Measurements from ENCODE around the gene NUTM2B. TPM values are rescaled to one million over a fixed set of nuclear protein-coding genes. Genes with fewer than 3 reads are reported as not detected.
"Not testable (repeated sequence)": the region's sequence is repeated elsewhere in the genome, so short reads cannot be mapped to it uniquely, and the experiment has no call there.

NUTM2B gene, protein sequence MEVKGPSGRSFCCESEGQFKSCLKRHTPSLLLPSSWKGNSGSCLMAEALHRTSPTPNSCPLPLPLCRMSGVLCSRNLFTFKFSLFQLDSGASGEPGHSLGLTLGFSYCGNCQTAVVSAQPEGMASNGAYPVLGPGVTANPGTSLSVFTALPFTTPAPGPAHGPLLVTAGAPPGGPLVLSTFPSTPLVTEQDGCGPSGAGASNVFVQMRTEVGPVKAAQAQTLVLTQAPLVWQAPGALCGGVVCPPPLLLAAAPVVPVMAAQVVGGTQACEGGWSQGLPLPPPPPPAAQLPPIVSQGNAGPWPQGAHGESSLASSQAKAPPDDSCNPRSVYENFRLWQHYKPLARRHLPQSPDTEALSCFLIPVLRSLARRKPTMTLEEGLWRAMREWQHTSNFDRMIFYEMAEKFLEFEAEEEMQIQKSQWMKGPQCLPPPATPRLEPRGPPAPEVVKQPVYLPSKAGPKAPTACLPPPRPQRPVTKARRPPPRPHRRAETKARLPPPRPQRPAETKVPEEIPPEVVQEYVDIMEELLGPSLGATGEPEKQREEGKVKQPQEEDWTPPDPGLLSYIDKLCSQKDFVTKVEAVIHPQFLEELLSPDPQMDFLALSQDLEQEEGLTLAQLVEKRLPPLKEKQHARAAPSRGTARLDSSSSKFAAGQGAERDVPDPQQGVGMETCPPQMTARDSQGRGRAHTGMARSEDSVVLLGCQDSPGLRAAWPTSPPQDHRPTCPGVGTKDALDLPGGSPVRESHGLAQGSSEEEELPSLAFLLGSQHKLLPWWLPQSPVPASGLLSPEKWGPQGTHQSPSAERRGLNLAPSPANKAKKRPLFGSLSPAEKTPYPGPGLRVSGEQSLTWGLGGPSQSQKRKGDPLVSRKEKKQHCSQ
- 1 to 10 TPM; 1.2 to 2.7 (median 1.9) TPM for polyA plus RNA-seq (ENCODE audit: insufficient read length in 3 of 3)
- long read RNA-seq, donor 1, result 0 reads
- long read RNA-seq, donor 2, partial matches to known transcripts, result 0 of 1 reads
- long read RNA-seq, donor 2, other reads (novel, unspliced or antisense), result 0 of 1 reads
- long read RNA-seq, donor 3, result 0 reads
- long read RNA-seq, donor 4, result 0 reads
- long read RNA-seq, donor 5, result 0 reads
- long read RNA-seq, donor 6, result 0 reads
- long read RNA-seq, donor 7, result 0 reads
- long read RNA-seq, donor 8, result 0 reads
- long read RNA-seq, donor 9, result 0 reads
- long read RNA-seq, donor 10, result 0 reads
- long read RNA-seq, donor 11, result 0 reads
- long read RNA-seq, donor 12, result 0 reads
- long read RNA-seq, donor 13, result 0 reads
- long read RNA-seq, donor 14, result 0 reads
- long read RNA-seq, donor 15, result 0 reads
- long read RNA-seq, donor 16, partial matches to known transcripts, result 5 of 5 reads
- long read RNA-seq, donor 16, other reads (novel, unspliced or antisense), result 0 of 5 reads

DNA sequence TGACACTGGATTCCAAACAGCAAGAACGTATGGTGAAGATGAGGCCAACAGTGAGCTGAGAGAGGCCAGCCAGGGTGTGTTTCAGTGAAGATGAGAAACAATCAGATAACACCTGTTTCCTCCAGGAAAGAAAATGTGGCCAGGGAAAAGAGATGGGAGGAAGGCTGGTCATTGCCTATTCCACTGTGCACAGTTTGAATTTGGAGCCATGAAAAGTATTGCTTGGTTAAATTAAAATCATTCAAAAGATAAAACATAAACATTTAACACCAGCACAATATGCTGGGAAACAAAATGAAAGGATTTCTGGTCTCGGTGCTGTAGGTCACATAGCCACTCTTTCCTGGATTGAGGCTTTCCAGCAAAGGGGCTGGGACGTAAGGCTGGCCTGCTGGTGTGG lies at the start of gene NUTM2B:
TSS of gene NUTM2B (plus strand) at position 301 of the 400 bp plus-strand sequence. CDS start 383 bp downstream, outside the sequence.
- not testable (repeated sequence) for DNase-seq (ENCODE audit: extremely low read depth in 1 of 11, low read depth in 9 of 11, low spot score in 4 of 11)

DNA sequence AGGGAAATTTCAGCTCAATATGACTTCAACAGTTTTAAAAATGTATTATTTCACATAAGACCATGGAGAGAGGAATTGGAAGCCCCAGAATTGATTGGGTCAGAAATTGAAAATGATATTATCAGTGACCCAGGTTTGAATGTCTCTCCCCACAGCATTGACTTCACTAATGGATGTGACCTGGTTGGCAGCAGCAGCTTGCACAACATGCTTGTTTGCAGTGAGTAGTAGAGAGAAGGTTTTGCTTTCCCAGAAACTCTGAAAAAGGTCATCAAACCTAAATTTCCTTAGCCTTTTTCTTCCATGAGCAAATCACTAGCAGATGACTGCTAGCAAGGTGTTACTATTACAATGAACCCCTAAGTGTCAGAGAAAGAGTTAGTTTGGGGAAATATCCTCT lies 39.7 kb upstream of the NUTM2B start:
- DNase-seq (ENCODE audit: extremely low read depth in 1 of 11, low read depth in 9 of 11, low spot score in 4 of 11), result not testable (repeated sequence)

DNA sequence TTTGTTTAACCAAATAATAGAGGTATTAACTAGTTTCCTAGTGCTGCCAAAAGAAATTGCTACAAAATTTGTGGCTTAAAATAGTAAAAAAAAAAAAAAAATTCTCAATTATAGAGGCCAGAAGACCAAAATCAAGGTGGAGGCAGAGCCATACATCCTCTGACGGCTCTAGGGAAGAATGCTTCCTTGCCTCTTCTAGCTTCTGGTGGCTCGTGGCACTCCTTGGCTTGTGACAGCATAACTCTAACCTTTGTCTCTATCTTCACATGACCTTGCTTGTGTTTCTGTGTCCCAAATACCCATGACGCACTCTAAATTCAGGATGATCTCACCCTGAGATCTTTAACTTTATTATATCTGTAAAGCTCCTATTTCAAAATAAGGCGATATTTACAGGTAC lies 38.3 kb upstream of the NUTM2B start:
- not testable (repeated sequence) for DNase-seq (ENCODE audit: extremely low read depth in 1 of 11, low read depth in 9 of 11, low spot score in 4 of 11)

DNA sequence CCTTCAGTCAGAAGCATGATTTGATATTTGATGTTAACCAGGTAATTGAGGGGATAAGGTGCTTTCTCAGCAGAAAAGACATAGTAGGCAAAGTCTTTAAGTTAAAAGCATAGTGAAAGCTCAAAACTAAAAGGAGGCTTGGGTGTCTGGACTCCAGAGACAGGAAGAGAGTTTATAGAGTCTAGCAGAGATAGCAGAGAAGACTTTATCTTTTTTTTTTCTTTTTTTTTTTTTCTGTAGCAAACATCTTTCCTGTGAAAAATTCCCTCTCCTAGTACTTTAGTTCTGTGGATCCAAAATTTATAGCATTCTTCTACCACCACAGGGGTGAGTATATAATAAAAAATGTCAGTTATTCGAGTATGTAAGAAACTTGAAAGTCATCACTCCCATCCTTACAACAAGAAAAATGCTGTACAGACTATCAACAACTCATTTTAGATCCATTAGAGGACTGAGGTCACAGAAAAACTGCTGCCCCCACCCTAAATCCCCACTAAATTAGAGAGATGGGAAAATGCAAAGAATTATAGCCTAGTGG lies 33.7 kb upstream of the NUTM2B start:
- not testable (repeated sequence) for DNase-seq (ENCODE audit: extremely low read depth in 1 of 11, low read depth in 9 of 11, low spot score in 4 of 11)

DNA sequence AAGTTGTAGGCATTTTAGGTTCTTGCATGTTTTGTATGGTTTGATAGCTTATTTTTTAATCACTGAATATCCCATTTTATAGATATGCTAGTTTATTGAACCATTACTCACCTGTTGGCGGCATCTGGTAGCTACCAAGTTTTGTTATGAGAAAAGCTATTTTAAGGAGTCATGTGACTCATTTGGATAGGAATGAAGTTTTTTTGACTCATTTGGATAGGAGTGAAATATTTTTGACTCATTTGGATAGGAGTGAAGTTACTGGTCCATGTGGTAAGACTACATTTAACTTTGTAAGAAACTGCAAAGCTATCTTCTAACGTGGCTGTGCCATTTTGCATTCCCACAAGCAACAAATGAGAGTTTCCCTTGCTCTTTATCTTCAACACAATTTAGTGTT lies 28.1 kb upstream of the NUTM2B start:
- not testable (repeated sequence) for DNase-seq (ENCODE audit: extremely low read depth in 1 of 11, low read depth in 9 of 11, low spot score in 4 of 11)

DNA sequence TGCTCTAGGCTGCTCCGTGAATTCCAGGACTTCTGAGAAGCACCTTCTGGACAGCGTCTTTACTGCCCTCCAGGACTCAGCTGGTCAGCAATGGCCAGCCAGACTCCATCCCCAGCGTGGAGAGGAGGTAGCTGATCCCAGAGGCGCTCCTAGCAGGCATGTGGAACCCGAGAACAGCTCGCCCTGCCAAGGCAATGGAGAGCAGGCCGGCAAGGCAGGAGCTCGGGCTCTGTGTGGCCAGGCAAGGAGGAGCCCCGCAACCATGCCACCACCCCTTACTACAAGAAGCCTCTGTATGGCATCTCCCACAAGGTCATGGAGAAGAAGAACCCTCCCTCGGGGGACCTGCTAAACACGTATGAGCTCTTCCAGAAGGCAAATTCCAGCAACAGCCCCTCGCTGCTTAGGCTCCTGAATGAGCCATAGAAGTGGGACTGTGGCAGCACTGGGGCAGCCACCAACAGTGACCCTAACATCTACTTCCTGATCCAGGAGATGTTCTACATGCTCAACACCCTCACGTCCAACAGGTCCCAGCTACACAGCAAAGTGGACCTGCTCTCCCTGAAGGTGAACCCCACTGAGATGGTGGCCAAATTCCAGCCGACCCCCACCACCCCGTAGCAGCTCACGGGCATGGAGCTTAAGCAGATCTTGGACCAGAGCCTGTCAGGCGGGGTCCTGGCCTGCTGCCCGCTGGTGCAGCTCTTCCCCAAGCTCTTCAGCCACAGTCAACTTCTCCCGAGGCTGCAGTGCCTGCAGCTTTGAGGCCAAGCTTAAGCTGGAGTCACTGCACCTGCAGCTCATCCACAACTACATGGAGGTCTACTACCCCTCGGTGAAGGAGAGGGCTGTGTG lies 19.8 kb upstream of the NUTM2B start:
- not testable (repeated sequence) for DNase-seq (ENCODE audit: extremely low read depth in 1 of 11, low read depth in 9 of 11, low spot score in 4 of 11)

DNA sequence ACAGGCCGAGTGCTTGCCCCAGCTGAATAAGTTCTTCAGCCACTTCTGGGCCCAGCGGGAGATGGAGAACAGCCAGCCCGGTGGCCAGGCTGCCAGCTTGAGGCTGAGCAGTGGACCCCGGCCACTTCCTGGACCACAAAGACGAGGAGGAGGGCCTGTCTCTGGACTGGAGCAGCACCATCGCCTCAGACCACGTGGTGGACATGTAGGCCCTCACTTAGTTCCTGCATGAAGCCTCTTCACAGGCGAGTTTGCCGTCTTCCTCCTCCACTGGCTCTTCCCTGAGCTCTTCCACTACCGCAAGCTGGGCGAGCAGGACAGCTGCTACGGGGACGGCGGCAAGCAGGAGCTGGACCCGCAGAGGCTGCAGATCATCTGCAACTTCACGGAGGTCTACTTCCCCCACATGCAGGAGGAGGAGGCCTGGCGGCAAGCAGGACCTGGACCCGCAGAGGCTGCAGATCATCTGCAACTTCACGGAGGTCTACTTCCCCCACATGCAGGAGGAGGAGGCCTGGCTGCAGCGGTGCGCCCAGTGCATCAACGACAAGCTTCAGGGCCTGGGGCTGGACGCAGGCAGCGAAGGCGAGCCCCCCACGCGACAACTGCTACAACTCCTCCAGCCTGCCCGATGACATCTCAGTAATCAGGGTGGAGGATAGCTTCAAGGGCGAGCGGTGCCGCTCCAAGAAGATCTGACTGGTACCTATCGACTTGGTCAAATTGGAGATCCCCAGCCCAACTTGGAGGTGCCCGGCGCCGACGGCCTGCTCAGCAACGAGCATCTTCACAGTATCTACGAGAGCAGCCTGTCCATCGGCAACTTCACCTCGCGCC lies 18.9 kb upstream of the NUTM2B start:
- not testable (repeated sequence) for DNase-seq (ENCODE audit: extremely low read depth in 1 of 11, low read depth in 9 of 11, low spot score in 4 of 11)

DNA sequence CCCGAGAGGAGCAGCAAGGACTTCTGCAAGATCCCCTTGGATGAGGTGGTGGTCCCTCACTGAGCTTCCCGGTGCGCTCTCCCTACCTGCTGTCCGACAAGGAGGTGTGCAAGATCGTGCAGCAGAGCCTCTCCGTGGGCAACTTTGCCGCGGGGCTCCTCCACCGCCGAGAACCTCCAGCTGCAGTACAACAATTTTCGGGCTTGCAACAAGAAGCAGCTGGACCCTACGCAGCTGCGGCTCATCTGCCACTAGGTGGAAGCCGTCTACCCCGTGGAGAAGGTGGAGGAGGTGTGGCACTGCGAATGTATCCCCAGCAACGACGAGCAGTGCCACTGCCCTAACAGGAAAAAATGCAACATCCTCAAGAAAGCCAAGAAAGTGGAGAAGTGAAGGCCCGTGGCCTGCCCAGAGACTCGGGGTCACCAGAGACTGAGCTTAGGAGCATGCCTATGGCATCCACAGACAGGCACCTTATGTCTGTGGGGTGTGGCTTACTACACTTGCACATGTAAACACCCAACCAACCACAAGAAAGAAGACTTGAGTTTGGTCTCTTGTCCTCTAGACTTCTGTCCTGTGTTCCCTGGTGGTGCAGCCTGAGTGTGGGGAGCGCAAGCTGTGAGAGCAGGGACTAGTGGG lies 17.9 kb upstream of the NUTM2B start:
- peak in 6 of 11 donors; percentile 0 to 19 (median 9) for DNase-seq (ENCODE audit: extremely low read depth in 1 of 11, low read depth in 9 of 11, low spot score in 4 of 11)

DNA sequence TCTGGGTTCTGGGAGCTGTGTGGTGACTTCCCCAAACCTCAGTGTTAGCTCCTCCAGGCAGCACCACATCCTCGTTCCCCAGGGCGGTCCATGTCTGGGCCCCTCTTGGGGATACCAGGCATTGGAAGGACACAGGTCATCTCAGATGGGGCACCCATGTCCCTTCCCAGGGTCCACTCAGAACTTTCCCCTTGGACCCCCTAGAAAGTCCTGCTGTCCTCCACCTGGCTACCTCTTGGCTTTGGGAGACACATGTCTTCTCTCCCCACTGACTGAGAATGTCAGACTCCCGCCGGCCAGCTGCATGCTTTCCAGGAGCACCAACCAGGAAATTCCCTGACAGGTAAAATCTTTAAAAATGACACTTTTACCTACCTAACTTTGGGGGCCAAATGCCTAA lies 16.4 kb upstream of the NUTM2B start:
- DNase-seq (ENCODE audit: extremely low read depth in 1 of 11, low read depth in 9 of 11, low spot score in 4 of 11), result not testable (repeated sequence)

DNA sequence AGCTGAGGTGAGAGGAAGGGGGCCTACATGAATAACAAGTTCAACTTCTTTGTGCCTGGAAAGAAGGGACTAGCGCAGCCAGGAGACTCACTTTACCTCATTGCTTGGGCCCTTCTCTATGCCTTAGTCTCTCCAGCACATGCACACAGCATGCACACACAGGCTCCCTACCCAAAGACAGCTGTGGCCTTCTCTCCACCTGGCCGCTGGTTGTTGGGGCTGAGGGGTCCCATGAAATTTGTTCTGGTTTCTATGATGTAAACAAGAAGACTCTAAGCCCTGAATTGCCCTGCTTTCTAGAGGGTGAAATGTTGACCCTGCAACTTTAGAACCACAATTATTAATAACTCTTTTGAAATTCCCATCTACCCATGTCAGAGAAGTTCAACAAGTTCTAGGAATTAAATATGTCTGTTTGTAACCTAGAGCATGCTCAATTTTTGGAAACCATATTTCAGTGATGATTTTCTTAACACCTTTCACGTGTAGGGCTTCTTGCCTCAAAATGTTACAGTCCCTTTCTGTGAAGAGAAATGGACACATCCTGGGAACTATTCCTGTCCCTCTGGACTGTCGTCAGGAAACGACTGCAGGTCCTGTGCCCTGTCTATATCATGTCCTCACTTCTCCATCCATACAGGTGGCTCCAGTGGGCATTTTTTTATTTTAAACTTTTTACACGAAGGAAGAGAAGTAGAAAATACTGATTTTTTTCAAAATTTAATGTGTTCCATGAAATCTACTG lies 15.4 kb upstream of the NUTM2B start:
- not testable (repeated sequence) for DNase-seq (ENCODE audit: extremely low read depth in 1 of 11, low read depth in 9 of 11, low spot score in 4 of 11)

DNA sequence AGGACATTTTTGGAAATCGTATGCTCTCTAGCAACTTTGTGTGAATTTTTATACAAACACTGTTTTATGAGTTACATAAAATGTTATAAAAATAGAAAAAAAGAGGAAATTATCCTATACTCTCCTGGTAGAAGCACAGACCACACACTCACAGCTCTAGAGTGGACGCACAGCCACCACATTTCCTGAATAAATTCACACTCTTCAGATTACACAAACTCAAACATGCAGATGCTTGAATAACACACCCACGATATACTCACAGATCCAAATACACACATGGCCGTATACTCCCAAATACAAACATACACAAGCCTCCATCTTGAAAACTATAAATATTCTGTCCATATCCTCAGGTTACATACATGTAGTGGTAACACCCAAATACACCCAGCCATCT lies 14.2 kb upstream of the NUTM2B start:
- not testable (repeated sequence) for DNase-seq (ENCODE audit: extremely low read depth in 1 of 11, low read depth in 9 of 11, low spot score in 4 of 11)

DNA sequence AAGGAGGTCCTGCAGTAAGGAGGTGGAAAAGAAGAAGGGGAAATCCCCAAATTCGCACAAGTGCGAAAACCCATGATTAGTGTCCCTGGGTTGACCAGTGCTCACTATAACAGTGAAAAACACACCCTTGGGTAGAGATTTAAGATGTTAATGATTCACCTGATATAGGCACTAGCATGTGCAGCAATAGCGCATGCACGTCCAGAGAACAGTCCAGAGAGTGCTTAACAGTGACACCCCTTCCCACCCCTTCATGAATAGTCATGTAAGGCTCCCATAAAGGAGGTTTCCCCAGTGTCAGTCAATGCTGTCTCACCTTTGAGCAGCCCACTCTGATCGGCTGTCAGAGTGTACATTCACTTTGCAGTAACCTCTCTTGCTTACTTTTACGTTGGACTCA lies 6.4 kb upstream of the NUTM2B start:
- DNase-seq (ENCODE audit: extremely low read depth in 1 of 11, low read depth in 9 of 11, low spot score in 4 of 11), result not testable (repeated sequence)

DNA sequence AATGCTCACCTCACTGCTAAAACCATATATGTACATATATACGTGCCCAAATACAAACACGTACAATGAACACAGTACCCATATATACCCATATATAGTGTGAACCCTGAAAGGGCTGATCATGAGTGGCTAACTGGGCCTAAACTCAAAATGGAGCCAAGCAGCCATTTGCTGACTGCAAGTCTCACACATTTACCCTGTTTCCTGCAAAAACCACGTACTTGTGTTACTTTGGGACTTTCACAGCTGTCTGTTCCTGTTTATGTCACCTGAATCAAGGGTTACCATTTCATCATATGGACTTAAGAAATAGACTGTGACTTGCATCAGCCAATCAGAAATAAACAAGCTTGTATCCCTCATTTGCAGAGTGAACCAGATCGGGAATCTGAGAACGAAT lies 5.9 kb upstream of the NUTM2B start:
- DNase-seq (ENCODE audit: extremely low read depth in 1 of 11, low read depth in 9 of 11, low spot score in 4 of 11), result not testable (repeated sequence)

DNA sequence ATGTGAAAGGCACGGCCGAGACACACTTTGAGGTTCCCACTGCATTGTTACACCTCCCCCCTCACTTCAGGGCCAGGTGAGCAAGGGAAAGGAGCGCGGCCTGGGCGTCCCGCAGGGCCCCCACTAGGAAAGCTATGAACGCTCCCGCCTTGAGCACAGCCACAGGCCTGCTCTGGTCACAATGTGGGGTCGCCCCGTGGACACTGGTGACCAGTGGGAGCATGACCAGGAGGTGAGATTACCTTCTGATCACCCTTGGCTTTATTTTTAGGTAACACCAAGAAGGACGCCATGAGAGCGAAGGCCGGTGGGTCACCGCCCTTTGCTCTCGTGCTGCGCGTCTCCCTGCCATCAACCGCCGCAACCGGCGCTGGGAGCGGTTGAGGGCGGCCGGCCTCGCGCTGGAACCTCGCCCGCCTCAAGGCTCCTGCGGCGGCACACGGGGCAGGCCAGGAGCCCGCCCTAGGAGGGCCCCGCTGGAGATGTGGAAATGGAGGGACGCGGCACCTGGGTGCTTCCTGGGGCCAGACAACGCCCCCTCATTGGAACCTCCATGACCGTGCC lies 2.6 kb upstream of the NUTM2B start:
- not testable (repeated sequence) for DNase-seq (ENCODE audit: extremely low read depth in 1 of 11, low read depth in 9 of 11, low spot score in 4 of 11)

DNA sequence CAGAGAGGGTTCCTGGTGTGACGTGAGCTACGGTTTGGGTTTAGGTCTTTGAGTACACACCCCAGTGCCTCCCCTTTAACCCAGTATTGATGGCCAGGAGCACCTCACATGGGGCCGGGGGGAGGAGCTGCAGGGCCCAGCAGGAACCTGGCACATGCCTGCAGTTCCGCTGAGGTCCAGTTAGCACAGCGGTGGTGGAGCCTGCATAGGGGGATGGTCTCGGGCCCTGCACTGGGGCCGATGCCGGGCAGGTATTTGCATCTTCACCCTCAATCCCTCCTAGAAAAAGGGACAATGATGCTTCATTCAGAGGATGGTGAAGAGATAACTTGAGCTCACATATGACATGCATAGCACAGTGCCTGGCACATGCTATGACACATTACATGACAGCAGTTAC lies 4.0 kb downstream of the NUTM2B start:
- not testable (repeated sequence) for DNase-seq (ENCODE audit: extremely low read depth in 1 of 11, low read depth in 9 of 11, low spot score in 4 of 11)
